ENCODE data around the gene MOV10L1.

MOV10L1 gene

GRCh38 chr22:50049299-50050195 is 40.3 kb upstream of the MOV10L1 start:
- Histone ChIP-seq H3K9ac (ENCODE audit: low read depth, low read length) (no peak overlapping the region), H3K4me3 (ENCODE audit: low read depth, low read length) (no peak overlapping the region), H3K36me3 (ENCODE audit: control insufficient read depth, insufficient read depth, low read length) (no peaks in the 10 kb centered on the region), H3K27me3 (ENCODE audit: control insufficient read depth, insufficient read depth, low read length) (no peaks in the 10 kb centered on the region), H3K4me1 (ENCODE audit: control insufficient read depth, insufficient read depth, low read length) (no peaks in the 10 kb centered on the region), H3K9me3 (ENCODE audit: control insufficient read depth, insufficient read depth, low read length) (no peaks in the 10 kb centered on the region)

GRCh38 chr22:50051930-50052329 is 37.9 kb upstream of the MOV10L1 start:
- Histone ChIP-seq H3K36me3 (ENCODE audit: control insufficient read depth, insufficient read depth, low read length) (no peaks in the 10 kb centered on the region), H3K9me3 (ENCODE audit: control insufficient read depth, insufficient read depth, low read length) (no peaks in the 10 kb centered on the region), H3K27me3 (ENCODE audit: control insufficient read depth, insufficient read depth, low read length) (peaks cover 2% of the 10 kb centered on the region), H3K4me3 (ENCODE audit: low read depth, low read length) (no peak overlapping the region), H3K9ac (ENCODE audit: low read depth, low read length) (no peak overlapping the region), H3K4me1 (ENCODE audit: control insufficient read depth, insufficient read depth, low read length) (no peaks in the 10 kb centered on the region)

GRCh38 chr22:50053861-50054260 is 35.9 kb upstream of the MOV10L1 start:
- Histone ChIP-seq H3K4me1 (ENCODE audit: control insufficient read depth, insufficient read depth, low read length) (no peaks in the 10 kb centered on the region), H3K9ac (ENCODE audit: low read depth, low read length) (no peak overlapping the region), H3K4me3 (ENCODE audit: low read depth, low read length) (no peak overlapping the region), H3K9me3 (ENCODE audit: control insufficient read depth, insufficient read depth, low read length) (no peaks in the 10 kb centered on the region), H3K27me3 (ENCODE audit: control insufficient read depth, insufficient read depth, low read length) (peaks cover 5% of the 10 kb centered on the region), H3K36me3 (ENCODE audit: control insufficient read depth, insufficient read depth, low read length) (no peaks in the 10 kb centered on the region)

- peaks cover 3% of the 10 kb centered on the region for H3K4me1 ChIP-seq (ENCODE audit: control insufficient read depth, insufficient read depth, low read length)
- no peaks in the 10 kb centered on the region for H3K9me3 ChIP-seq (ENCODE audit: control insufficient read depth, insufficient read depth, low read length)
- no peak overlapping the region for H3K9ac ChIP-seq (ENCODE audit: low read depth, low read length)
- no peaks in the 10 kb centered on the region for H3K36me3 ChIP-seq (ENCODE audit: control insufficient read depth, insufficient read depth, low read length)
- peaks cover 5% of the 10 kb centered on the region for H3K27me3 ChIP-seq (ENCODE audit: control insufficient read depth, insufficient read depth, low read length)
- H3K4me3 ChIP-seq (ENCODE audit: low read depth, low read length) = no peak overlapping the region
Observed at GRCh38 chr22:50056214-50056972, 33.4 kb upstream of the MOV10L1 start.

GRCh38 chr22:50057278-50058060 is 32.3 kb upstream of the MOV10L1 start:
- Histone ChIP-seq H3K36me3 (ENCODE audit: control insufficient read depth, insufficient read depth, low read length) (no peaks in the 10 kb centered on the region), H3K27me3 (ENCODE audit: control insufficient read depth, insufficient read depth, low read length) (peaks cover 5% of the 10 kb centered on the region), H3K4me1 (ENCODE audit: control insufficient read depth, insufficient read depth, low read length) (peaks cover 3% of the 10 kb centered on the region), H3K9ac (ENCODE audit: low read depth, low read length) (no peak overlapping the region), H3K9me3 (ENCODE audit: control insufficient read depth, insufficient read depth, low read length) (no peaks in the 10 kb centered on the region), H3K4me3 (ENCODE audit: low read depth, low read length) (no peak overlapping the region)

- H3K27me3 ChIP-seq (ENCODE audit: control insufficient read depth, insufficient read depth, low read length) = peaks cover 5% of the 10 kb centered on the region
- H3K4me3 ChIP-seq (ENCODE audit: low read depth, low read length) = peak within 1 kb of the TSS; percentile 58
- no peak within 1 kb of the TSS for H3K9ac ChIP-seq (ENCODE audit: low read depth, low read length)
- H3K36me3 ChIP-seq (ENCODE audit: control insufficient read depth, insufficient read depth, low read length) = no peaks in the 10 kb centered on the region
- H3K9me3 ChIP-seq (ENCODE audit: control insufficient read depth, insufficient read depth, low read length) = no peaks in the 10 kb centered on the region
- peaks cover 3% of the 10 kb centered on the region for H3K4me1 ChIP-seq (ENCODE audit: control insufficient read depth, insufficient read depth, low read length)
Observed at GRCh38 chr22:50058061-50058905, 31.5 kb upstream of the MOV10L1 start, which contains the start of gene TTLL8. Gene TTLL8 (minus strand): TSS chr22:50058298.

GRCh38 chr22:50058906-50059880 is 30.6 kb upstream of the MOV10L1 start:
- H3K27me3 ChIP-seq (ENCODE audit: control insufficient read depth, insufficient read depth, low read length) = peaks cover 5% of the 10 kb centered on the region
- H3K4me1 ChIP-seq (ENCODE audit: control insufficient read depth, insufficient read depth, low read length) = peaks cover 3% of the 10 kb centered on the region
- peak overlapping the region; percentile 58 for H3K4me3 ChIP-seq (ENCODE audit: low read depth, low read length)
- H3K9ac ChIP-seq (ENCODE audit: low read depth, low read length) = no peak overlapping the region
- H3K36me3 ChIP-seq (ENCODE audit: control insufficient read depth, insufficient read depth, low read length) = no peaks in the 10 kb centered on the region
- H3K9me3 ChIP-seq (ENCODE audit: control insufficient read depth, insufficient read depth, low read length) = no peaks in the 10 kb centered on the region

- Histone ChIP-seq H3K27me3 (ENCODE audit: control insufficient read depth, insufficient read depth, low read length) (peaks cover 5% of the 10 kb centered on the region), H3K4me1 (ENCODE audit: control insufficient read depth, insufficient read depth, low read length) (peaks cover 3% of the 10 kb centered on the region), H3K9me3 (ENCODE audit: control insufficient read depth, insufficient read depth, low read length) (no peaks in the 10 kb centered on the region), H3K9ac (ENCODE audit: low read depth, low read length) (no peak overlapping the region), H3K4me3 (ENCODE audit: low read depth, low read length) (no peak overlapping the region), H3K36me3 (ENCODE audit: control insufficient read depth, insufficient read depth, low read length) (no peaks in the 10 kb centered on the region)
Observed at GRCh38 chr22:50059881-50060262, 29.9 kb upstream of the MOV10L1 start.

GRCh38 chr22:50060441-50061140 is 29.2 kb upstream of the MOV10L1 start:
- H3K4me3 ChIP-seq (ENCODE audit: low read depth, low read length) = no peak overlapping the region
- H3K27me3 ChIP-seq (ENCODE audit: control insufficient read depth, insufficient read depth, low read length) = peaks cover 5% of the 10 kb centered on the region
- peaks cover 3% of the 10 kb centered on the region for H3K4me1 ChIP-seq (ENCODE audit: control insufficient read depth, insufficient read depth, low read length)
- H3K9me3 ChIP-seq (ENCODE audit: control insufficient read depth, insufficient read depth, low read length) = no peaks in the 10 kb centered on the region
- H3K36me3 ChIP-seq (ENCODE audit: control insufficient read depth, insufficient read depth, low read length) = no peaks in the 10 kb centered on the region
- H3K9ac ChIP-seq (ENCODE audit: low read depth, low read length) = no peak overlapping the region
